ENCODE results near the gene FAM20A.
"Not testable (repeated sequence)": the region's sequence is repeated elsewhere in the genome, so short reads cannot be mapped to it uniquely, and the experiment has no call there.

Gene FAM20A

DNA sequence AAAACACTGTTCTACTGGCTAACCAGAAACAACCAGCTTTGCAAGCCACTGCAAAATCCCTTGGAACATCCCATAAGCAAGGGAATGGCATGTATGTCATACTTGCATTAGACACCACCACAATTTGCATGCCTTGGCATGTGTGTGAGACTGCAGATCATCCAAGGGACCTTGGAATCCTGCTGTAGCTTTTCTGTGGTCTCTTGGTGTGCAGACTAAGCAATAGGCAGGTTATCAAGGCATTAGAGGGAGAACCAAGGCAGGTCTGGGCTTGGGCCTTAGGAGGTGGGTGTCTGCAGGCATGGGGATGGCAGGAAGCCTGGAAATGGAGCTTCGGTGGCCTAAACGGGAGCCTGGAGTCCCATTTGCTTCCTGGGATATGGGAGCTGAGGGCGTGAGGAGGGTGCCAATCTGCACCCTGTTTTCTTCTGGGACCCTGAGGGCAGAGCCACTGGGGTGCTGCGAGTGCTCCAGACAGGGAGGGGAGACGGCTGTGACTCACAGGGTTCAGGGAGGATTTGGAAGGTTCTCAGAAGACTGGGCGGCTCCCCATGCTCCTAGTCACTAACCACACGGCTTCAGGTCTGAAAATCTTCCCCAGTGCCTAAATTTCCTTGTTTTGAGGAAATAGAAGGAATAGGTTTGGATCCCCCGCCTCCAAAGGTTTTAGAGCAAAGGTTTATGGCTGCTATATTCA, 36.6 kb downstream of the FAM20A start:
- DNase-seq (ENCODE audit: low spot score), result no peak

DNA sequence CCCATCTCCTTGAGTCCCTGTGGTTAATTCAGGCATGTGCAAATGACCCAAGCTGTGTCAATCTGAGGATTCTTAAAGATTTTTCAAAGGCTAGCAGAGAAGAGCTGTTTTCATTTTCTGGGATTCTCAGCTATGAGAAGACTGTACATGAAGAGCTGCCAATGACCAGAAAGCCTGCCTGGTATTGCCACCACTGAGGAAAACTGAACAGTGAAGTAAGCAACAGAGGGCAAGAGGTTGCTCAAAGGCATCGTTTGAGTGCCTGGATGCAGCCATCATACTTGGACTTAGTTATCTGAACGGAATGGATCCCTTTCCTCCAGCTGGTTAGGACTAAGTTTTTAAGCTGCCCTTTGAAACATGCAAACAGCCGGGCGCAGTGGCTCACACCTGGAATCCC, 38.4 kb downstream of the FAM20A start:
- no peak for DNase-seq (ENCODE audit: low spot score)

DNA sequence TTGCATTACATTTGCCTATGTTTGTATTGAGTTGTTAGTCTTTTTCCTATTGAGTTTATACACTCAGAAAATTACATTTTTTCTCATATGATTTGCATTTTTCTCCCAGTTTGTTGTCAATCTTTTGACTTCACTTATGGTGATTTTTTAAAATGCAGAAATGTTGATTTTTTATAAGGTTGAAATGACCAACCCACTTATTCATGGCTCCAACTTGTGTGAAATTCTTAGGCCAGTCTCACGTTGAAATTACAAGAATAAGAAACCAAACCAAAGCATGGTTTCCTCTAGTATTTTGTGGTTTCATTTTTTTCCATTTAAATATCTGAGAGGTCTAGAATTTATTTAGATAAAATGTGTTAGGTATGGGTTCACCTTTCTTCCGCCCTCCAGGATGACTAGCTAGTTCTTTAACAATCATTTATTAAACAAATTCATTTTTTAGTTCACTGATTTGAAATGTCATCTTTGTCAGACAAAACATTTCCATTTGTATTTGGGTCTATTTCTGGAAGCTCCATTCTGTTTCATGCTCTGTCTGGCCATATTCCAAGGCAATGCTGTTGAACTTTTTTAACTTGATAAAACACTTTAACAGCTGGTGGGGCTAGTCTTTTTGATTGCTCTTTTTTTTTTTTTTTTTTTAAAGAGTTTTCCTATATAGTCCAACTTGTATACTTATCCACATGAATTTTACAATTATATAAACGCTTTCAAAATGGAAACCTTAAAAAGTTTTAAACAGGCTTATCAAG, 40.0 kb downstream of the FAM20A start:
- DNase-seq (ENCODE audit: low spot score), result no peak

DNA sequence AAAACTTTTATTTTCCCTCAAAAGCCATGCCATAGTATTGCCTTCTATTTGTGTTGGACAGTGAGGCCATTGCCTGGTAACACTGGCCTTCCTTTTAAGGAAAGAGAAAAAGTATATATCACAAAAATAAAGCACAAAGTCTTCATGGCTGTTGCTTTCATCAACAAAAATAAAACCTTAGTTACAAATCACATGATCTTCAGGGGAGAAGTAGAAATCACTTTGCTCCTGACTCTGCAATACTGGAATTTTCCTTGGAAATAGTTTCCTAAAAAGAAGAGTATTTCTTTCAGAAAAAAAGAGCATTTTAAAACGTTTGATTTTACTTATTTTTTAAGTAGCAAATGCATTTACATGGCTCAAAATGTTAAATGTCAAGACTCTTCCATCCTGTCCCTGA, 41.9 kb downstream of the FAM20A start:
- DNase-seq (ENCODE audit: low spot score), result no peak

DNA sequence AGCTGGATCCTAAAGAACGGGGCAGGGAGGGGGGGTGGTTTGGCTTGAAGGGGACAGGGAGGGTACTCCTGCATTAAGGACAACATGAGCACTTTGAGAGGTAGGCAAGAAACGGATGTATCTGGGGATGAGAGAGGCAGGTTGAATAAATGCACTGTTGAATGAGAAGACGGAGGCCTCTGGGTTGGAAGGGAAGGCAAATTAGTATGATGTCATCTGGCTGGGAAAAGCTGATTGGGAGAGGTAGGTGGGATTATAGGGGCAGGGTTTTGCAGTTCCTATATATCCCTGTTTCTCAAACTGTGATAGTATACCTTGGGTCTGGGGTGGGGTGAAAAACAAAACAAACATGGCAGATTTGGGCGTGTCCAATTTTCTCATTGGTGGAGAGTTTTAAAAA, 44.6 kb downstream of the FAM20A start:
- DNase-seq (ENCODE audit: low spot score), result no peak

DNA sequence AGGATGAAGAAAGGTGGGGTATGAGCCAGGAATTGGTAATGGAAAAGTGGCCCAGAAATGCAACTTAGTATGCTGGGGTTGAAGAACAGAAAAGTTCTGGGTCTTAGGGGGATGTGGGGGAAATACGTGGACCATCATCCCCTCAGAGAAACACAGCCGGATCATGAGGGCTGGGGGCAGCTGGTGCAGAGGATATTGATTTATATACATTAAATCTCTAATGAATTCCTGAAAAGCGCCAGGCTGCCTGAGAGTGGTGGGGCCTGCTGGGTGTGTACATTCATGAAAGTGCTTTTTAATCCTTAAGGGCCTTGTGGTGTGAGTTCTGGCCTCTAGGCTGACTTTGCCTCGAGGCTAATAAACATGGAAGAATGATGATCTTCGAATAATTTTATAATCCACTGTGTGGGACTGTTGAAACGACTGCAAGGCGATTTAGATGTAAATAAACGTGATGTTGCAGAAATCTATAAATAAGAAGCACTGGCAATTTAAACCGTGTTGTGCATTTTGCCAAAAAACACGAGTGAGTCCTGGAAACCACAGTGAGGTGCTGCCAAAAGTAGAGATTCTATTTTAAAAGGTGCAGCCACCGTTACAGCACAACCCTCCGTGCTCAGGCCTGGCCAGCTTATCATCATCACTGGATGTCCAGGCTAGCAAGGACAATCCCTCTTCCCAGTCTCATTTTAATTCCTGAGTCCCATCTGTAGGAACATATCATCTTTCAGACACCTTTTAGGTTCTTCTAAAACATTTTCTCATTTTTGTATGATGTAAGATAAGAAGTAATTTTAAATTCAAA, 56.9 kb downstream of the FAM20A start:
- no peak for DNase-seq (ENCODE audit: low spot score)

DNA sequence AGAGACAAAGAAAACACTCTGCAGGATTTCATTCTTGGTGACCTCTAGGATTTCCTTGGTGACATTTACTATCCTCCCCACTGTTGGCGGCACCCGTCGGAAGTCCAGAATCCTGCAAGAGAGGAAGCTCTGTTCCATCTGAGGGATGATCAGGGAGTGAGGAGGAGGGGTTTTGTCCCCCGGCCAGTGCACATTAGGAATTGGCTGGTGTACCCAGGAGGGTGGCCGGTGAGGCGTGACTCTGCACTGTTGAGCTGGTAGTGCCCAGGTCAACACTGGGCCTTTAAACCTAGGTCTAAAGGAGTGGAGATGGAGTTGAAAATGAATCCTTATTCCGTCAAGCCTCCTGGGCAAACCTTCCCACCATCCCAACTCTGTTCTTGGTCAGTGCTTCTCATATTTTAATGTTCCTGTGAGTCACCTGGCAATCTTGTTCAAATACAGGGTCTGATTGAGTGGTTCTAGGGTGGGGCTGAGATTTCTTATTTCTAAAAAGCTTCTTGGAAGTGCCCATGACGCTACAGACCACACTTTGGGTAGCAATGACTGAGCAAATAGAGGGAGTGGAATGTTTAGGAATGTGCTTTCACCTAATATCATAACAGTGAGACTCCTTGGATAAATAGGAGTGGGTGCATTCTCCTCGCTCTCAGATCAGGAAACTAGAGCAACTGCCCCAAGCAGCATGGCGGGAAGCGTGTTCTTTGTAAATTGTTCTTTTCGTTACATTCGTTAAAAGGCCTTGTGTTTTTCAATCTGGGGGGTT, 58.3 kb downstream of the FAM20A start:
- DNase-seq (ENCODE audit: low spot score), result no peak

DNA sequence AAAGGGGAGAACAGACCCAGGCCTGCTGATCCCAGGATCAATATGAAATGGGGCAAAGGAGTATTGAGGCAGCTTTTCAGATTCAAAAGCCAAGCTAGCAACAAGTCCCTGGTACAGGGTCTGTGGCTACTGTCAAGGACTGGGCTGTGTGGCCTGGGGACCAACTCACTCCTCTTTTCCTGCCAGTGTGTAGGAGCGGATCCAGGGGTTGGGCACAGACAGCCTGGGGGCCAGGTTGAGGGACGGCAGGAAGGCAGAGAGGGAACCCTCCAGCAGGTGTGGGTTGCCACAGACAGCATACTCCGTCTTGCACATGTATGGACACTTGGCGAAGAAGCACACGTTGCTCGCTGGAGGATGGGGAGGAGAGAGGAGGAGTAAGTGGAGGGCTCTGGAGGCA, 59.4 kb downstream of the FAM20A start:
- DNase-seq (ENCODE audit: low spot score), result no peak

DNA sequence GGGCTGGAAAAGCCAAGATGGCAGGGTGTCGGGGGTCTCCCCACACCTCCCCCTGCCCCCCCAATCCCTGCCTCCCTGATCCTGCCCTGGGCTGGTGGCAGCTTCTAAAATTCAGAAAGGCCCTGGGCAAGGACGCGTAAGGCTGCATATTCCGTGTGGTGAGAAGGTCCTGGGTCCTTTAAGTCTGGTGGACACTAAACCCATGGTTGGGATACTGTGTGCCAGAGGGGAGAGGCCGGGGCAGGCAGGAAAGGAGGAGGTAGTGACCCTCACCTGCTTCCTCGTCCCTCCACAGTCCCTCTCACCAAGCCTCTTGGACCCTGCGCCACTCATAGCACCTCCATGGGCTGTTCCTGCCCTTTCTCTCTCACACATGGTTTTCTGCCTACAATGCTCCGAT, 60.2 kb downstream of the FAM20A start:
- no peak for DNase-seq (ENCODE audit: low spot score)

DNA sequence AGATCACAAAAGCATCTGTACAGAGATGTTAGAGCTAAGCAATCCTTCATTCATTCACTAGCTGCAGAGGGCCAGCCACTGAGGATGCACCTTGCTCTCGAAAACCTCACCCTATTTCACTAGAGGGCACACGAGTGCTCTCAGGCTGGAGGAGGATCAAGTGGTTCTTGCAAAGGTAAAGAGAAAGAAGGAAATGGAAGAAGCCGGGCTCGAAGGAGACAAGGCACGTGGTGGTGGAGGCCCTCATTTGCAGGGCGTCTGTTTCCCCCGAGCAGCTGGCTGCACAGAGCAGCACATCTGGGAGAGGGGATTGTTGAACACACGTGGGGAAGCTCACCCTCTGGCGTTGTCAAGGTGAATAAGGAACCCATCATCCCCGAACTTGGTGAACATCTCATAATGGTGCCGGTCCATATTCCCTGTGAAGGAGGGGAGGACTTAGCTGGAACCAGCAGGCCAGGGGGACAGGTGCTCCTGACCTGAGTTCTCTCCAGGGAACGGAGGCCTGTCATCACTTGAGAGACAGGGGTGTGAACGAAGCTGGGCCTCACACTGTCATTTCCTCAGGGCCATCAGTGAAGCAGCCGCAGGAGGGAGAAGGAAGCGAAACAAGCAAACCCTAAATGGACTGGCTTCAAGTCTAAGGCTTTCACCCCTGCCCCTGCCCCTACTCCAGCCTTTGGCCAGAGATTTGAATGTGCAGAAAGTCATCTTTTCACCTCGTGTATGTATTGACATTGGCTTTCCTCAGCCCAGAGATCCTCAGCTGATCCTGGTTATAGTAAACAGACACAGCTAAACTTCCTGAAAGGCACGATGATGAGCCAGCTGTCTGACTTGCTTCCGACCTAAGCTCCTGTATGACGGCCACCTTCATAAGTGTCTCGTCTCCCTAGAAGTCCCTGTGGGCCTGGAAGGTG, 61.4 kb downstream of the FAM20A start:
- DNase-seq (ENCODE audit: low spot score), result no peak

DNA sequence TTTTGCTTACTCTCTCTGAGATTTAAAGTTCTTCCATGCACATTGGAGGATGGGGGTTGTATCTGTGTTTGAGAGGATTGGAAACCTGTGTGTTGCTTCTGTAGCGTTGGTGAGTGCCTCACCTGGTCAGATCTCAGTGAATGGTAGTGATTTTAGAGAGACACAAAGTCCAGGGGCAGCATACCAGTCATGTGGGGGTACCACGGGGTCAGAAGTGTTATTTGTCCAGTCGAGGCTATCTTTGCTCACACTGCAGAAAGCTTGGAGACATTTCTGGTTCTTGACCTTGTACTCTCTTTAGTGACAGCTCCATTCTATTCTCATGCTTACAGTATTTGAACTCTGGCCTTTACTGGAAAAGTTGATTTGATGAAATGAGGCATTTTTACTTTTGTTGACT, 65.2 kb downstream of the FAM20A start:
- DNase-seq (ENCODE audit: low spot score), result no peak

DNA sequence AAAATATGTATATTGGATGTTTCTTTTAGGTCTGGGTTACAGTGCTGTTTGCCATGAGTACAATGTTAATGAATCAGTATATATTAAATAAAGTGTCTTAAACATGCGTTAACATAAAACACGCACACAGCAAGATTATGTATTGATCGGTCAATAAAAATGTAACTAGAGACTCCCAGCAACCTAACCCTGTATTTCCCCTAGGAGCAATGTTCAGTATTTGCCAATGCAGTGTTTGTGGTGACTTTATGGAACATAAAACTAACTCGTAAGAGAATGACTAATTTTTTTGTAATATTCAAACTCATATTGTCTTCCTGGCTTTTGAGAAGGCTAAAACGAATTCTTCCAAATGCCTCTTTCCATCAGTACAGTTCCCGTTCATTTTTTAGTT, 66.5 kb downstream of the FAM20A start:
- no peak for DNase-seq (ENCODE audit: low spot score)

DNA sequence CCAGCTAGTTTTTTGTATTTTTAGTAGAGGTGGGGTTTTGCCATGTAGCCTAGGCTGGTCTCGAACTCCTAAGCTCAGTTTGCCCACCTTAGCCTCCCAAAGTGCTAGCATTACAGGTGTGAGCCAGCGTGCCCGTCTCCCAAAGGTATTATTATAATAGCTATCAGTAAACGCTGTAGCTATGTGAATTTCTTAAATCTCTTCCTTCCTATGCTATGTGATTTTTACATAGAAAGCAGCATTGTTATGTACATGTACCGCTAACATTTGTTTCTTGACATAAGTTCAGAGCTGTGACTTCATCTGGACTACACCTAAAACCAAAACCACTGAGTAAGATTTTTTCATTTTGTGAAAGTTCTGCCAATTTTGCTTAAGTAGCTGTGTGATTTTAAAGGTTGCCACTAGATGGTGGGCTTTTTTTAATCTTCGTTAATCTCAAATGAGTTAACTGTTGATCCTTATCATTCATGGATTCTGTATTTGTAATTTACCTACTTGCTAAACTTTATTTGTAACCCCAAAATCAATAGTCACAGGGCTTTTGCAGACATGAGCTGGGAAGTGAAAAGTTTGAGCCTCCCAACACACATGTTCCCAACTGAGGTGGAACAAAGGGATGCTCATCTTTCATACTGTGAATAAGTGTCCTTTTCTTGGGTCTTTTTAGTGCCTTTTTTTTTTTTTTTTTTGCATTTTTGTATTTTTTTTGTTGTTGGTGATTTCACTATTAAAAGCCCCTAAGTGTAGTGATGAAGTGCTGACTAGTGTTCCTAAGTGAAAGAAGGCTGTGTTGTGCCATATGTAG, 67.1 kb downstream of the FAM20A start:
- no peak for DNase-seq (ENCODE audit: low spot score)

DNA sequence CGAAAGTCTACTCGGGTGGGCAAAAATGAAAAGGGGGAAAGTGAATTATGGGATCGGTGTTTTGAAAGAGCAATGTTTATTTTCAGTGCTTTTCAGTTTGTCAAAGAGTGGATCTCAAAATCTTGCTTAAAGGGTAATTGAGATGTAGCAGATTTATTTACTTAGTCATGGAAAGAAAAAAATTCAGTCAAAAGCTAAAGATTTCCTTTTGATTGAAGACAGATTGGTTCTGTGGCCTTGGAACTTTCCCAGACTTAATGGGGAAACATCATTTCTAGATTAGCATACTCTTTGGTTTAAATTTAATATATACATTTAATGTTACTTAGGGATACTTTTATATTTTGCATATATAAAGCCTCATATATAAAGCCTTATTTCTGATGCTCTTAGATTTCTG, 68.3 kb downstream of the FAM20A start:
- no peak for DNase-seq (ENCODE audit: low spot score)

DNA sequence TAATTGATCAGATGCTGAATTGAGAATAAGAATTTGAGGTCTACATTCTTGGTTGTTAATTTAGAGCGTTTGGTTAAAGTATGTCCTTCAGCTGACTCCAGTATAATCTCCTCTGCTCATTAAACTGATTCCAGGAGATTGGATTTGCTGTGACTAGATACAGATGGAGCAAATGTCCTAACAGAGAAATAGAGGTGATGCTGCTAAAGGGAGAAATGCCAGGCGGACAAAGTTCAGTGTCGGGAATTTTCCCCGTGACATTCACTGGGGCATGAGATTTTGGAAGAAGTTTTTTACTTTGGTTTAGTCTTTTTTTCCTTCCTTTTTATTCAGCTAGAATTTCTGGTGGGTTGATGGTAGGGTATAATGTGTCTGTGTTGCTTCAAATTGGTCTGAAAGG, 69.9 kb downstream of the FAM20A start:
- no peak for DNase-seq (ENCODE audit: low spot score)

DNA sequence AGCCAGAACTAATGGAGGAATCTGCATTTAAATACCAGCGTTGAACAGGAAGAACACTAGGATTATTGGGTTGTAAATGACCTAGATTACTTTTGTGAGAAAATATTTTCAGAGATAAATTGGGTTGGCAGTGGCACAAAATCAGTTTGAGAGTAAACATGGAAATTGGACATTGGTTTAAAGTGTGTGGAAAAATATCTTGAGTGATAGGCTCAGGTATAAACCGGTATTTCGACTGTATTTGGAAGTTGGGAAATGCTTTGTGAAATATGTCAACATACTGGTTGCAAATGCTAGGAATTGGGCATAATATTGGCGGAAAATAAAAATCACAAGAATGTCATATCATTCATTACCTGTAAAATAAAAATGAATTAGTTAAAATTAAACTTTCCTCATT, 73.9 kb downstream of the FAM20A start:
- no peak for DNase-seq (ENCODE audit: low spot score)

DNA sequence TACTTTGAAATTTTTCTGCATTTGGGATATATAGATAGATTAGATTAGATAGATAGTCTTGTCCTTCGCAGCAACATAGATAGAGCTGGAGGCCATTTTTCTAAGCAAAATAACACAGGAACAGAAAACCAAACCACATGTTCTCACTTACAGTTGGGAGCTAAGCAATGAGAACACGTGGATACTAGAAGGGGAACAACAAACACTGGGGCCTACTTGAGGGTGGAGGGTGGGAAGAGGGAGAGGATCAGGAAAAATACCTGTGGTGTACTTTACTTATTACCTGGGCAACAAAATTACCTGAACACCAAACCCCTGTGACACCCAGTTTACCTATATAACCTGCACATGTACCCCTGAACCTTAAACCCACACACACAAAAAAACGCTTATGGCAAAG, 74.6 kb downstream of the FAM20A start:
- no peak for DNase-seq (ENCODE audit: low spot score)

DNA sequence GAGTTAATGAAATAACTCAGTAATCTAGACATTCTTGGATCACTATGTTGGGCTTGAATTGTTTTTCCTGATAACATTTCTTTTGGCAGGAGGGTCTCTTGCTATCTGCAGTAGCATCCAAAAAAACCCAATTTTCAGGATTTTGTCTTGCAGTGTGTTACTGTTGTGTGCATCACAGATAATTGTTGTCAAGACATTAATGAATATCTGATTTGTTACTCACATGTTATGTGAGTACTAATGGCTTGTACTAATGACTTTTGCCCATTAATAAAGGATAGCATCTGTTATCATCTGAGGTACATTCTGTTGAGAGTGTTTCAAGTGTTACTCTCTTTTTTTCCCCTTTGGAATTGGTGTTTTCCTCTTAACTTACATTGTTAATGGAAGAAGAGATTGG, 78.9 kb downstream of the FAM20A start:
- no peak for DNase-seq (ENCODE audit: low spot score)

DNA sequence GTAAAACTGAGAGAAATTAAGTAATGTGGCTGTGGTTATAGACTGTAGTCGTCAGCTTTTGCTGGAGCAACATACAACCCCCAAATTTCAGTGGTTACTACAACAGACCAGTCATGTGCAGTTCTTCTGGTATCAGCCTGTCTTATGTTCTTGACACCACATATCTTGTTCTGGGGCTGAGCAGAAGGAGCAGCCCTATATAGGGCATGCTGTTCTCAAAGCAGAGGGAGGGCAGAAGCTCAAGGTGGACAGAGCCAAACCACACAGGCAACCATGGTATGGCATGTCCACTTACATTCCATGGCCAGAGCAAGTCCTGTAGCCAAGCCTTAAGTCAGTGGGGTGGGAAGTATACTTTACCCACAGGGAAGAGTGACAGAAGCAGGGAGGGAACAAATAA, 81.3 kb downstream of the FAM20A start:
- DNase-seq (ENCODE audit: low spot score), result no peak

DNA sequence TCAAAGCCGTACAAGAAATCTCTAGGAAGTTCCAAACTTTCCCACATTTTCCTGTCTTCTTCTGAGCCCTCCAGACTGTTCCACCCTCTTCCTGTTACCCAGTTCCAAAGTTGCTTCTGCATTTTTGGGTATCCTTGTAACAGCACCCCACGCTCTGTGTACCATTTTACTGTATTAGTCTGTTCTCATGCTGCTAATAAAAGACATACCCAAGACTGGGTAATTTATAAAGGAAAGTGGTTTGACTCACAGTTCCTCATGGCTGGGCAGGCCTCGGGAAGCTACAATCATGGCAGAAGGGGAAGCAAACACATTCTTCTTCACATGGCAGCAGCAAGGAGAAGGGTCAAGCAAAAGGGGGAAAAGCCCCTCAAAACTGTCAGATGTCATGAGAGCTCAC, 82.1 kb downstream of the FAM20A start:
- not testable (repeated sequence) for DNase-seq (ENCODE audit: low spot score)
